Caco-2 (cell line): ENCODE measurements around the gene TBKBP1. TPM values are rescaled to one million over a fixed set of nuclear protein-coding genes. Genes with fewer than 3 reads are reported as not detected.

Experiments
- BruUV-seq: library from RNA; stranded (reverse); fragments of 400-500 nt; replicated peaks from 2 replicates; lab custom pipeline; 2021; lab: Mats Ljungman, UMichigan
- CTCF ChIA-PET: fragments of 300-600 bp; sonication (Branson Sonifier 250); formaldehyde crosslinking; loops from one replicate; lab custom pipeline; 2022; ENCODE audit warnings: antibody characterized with exemption; lab: Charles Lee
- POLR2A ChIA-PET: fragments of 300-600 bp; sonication (Branson Sonifier 250); formaldehyde crosslinking; loops from one replicate; lab custom pipeline; 2022; ENCODE audit warnings: antibody characterized with exemption; lab: Charles Lee
- DNase-seq, 2 experiments: peaks; one replicate each; pipeline versions ENCODE4 v3.0.0 to v3.0.0-alpha.2; 2020 to 2022
- H3K27me3 ChIP-seq: replicated peaks from 2 replicates; pipeline ENCODE4 v1.6.0; 2011; ENCODE audit warnings: low read length; ENCODE audit not compliant: control insufficient read depth, insufficient read depth
- H3K36me3 ChIP-seq: 2 replicates; pipeline ENCODE4 v1.5.1; 2011; ENCODE audit warnings: low read length; ENCODE audit not compliant: control insufficient read depth, insufficient read depth
- H3K4me1 ChIP-seq: fragments of 250-450 bp; sonication (Bioruptor Pico); 2 replicates; pipeline ENCODE4 v1.5.1; 2020; ENCODE audit warnings: mild to moderate bottlenecking
- H3K4me3 ChIP-seq: 2 replicates; pipeline ENCODE4 v1.5.1; 2011; ENCODE audit warnings: low read depth, mild to moderate bottlenecking, control low read depth, low read length
- H3K9me3 ChIP-seq: fragments of 250-450 bp; sonication (Bioruptor Pico); 2 replicates; pipeline ENCODE4 v1.5.1; 2020; ENCODE audit warnings: mild to moderate bottlenecking, moderate library complexity
- H3K27ac Mint-ChIP-seq: one replicate; pipeline ENCODE4 v1.8.0; 2022; ENCODE audit warnings: mixed read lengths; ENCODE audit not compliant: unreplicated experiment
- H3K27me3 Mint-ChIP-seq: one replicate; pipeline ENCODE4 v1.8.0; 2022; ENCODE audit warnings: mixed read lengths; ENCODE audit not compliant: insufficient read depth, unreplicated experiment
- H3K36me3 Mint-ChIP-seq: one replicate; pipeline ENCODE4 v1.8.0; 2022; ENCODE audit warnings: mild to moderate bottlenecking, mixed read lengths; ENCODE audit not compliant: insufficient read depth, unreplicated experiment
- H3K4me1 Mint-ChIP-seq: one replicate; pipeline ENCODE4 v1.8.0; 2022; ENCODE audit warnings: low read depth, mixed read lengths; ENCODE audit not compliant: unreplicated experiment
- H3K4me3 Mint-ChIP-seq: one replicate; pipeline ENCODE4 v1.8.0; 2022; ENCODE audit warnings: mild to moderate bottlenecking, moderate library complexity, mixed read lengths; ENCODE audit not compliant: unreplicated experiment
- H3K9me3 Mint-ChIP-seq: one replicate; pipeline ENCODE4 v1.8.0; 2022; ENCODE audit warnings: mixed read lengths; ENCODE audit not compliant: unreplicated experiment
- CTCF ChIP-seq, 2 experiments: fragments of 200-600 bp in 1 of 2; IDR thresholded peaks; 1 replicate in 1 of 2; 2 replicates in 1 of 2; pipeline versions ENCODE4 v1.5.1 to v1.8.0; 2011 to 2022; ENCODE audit warnings: antibody characterized with exemption in 1 of 2, control low read depth in 1 of 2, inconsistent platforms in 1 of 2, low read depth in 1 of 2, low read length in 1 of 2, mild to moderate bottlenecking in 1 of 2, moderate library complexity in 1 of 2; ENCODE audit not compliant: insufficient read depth in 1 of 2, severe bottlenecking in 1 of 2, unreplicated experiment in 1 of 2
- intact Hi-C: fragments of 100-400 bp; cut with micrococcal nuclease; formaldehyde crosslinking; loops from one replicate; pipeline ENCODE4 v1.10.0; 2022; ENCODE audit not compliant: unreplicated experiment
- total RNA-seq: library from RNA; stranded (reverse); gene quantifications from 2 replicates; pipeline ENCODE4 v1.2.3, GENCODE V29; 2022

The TBKBP1 gene
- total RNA-seq, 1 experiment from 2014 or later: 27.4 TPM

- no TSS peak for BruUV-seq
- POLR2A ChIA-PET: no interaction called here
- intact Hi-C loops: no loop called here
- no peaks in the 10 kb centered on the region for H3K9me3 ChIP-seq
- no peak overlapping the region for H3K4me3 Mint-ChIP-seq
- H3K4me3 ChIP-seq: no peak overlapping the region
- H3K9me3 Mint-ChIP-seq: no peaks in the 10 kb centered on the region
- no peaks in the 10 kb centered on the region for H3K36me3 Mint-ChIP-seq
- no peak overlapping the region for H3K27ac Mint-ChIP-seq
- no peak for DNase-seq
- H3K27me3 ChIP-seq: no peaks in the 10 kb centered on the region
- CTCF ChIA-PET: interaction anchor here (0.6 to 1.4 kb wide), 5 partner anchors 21 to 94 kb away, joined by 3 to 6 read pairs (median 4); partner anchors contain the start of gene TBX21
- H3K36me3 ChIP-seq: no peaks in the 10 kb centered on the region
- TF ChIP-seq CTCF (IDR thresholded peaks at IDR 0.05; ENCODE audit: insufficient read depth in 1 of 2, low read depth in 1 of 2, low read length in 1 of 2, severe bottlenecking in 1 of 2, unreplicated experiment in 1 of 2): no peak
- no peaks in the 10 kb centered on the region for H3K4me1 Mint-ChIP-seq
- no peaks in the 10 kb centered on the region for H3K4me1 ChIP-seq
- no peaks in the 10 kb centered on the region for H3K27me3 Mint-ChIP-seq
These were observed 10.2 kb downstream of the TBKBP1 start for GRCh38 chr17:47704116-47704515.

- no peak overlapping the region for H3K4me3 Mint-ChIP-seq
- no peaks in the 10 kb centered on the region for H3K27me3 Mint-ChIP-seq
- no peaks in the 10 kb centered on the region for H3K4me1 ChIP-seq
- BruUV-seq: no TSS peak
- no peaks in the 10 kb centered on the region for H3K4me1 Mint-ChIP-seq
- no peak for TF ChIP-seq CTCF (IDR thresholded peaks at IDR 0.05; ENCODE audit: insufficient read depth in 1 of 2, low read depth in 1 of 2, low read length in 1 of 2, severe bottlenecking in 1 of 2, unreplicated experiment in 1 of 2)
- ChIA-PET POLR2A (no interaction called here), CTCF (interaction anchor here (0.8 to 1.4 kb wide), 3 partner anchors 28 to 86 kb away, joined by 3 to 6 read pairs (median 4); partner anchors contain the start of gene TBX21)
- H3K27ac Mint-ChIP-seq: no peak overlapping the region
- intact Hi-C loops: no loop called here
- H3K27me3 ChIP-seq: no peaks in the 10 kb centered on the region
- no peaks in the 10 kb centered on the region for H3K36me3 Mint-ChIP-seq
- no peak overlapping the region for H3K4me3 ChIP-seq
- DNase-seq: no peak
- H3K9me3 Mint-ChIP-seq: no peaks in the 10 kb centered on the region
- no peaks in the 10 kb centered on the region for H3K9me3 ChIP-seq
- H3K36me3 ChIP-seq: no peaks in the 10 kb centered on the region
These were observed 10.8 kb downstream of the TBKBP1 start for GRCh38 chr17:47704736-47705135.

- Histone ChIP-seq H3K27me3 (no peaks in the 10 kb centered on the region), H3K9me3 (no peaks in the 10 kb centered on the region), H3K4me3 (no peak overlapping the region), H3K36me3 (0 out of 2 replicates have a peak, but pooled peaks cover 1% of the 10 kb centered on the region), H3K4me1 (no peaks in the 10 kb centered on the region)
- H3K27ac Mint-ChIP-seq: no peak overlapping the region
- no peak for TF ChIP-seq CTCF (IDR thresholded peaks at IDR 0.05; ENCODE audit: insufficient read depth in 1 of 2, low read depth in 1 of 2, low read length in 1 of 2, severe bottlenecking in 1 of 2, unreplicated experiment in 1 of 2)
- no TSS peak for BruUV-seq
- H3K4me3 Mint-ChIP-seq: no peak overlapping the region
- ChIA-PET CTCF (interaction anchor here (1.3 kb wide), 1 partner anchor 9 kb away, joined by 4 read pairs; no protein-coding TSS in a partner anchor), POLR2A (no interaction called here)
- no peaks in the 10 kb centered on the region for H3K27me3 Mint-ChIP-seq
- intact Hi-C loops: no loop called here
- H3K4me1 Mint-ChIP-seq: no peaks in the 10 kb centered on the region
- no peaks in the 10 kb centered on the region for H3K36me3 Mint-ChIP-seq
- H3K9me3 Mint-ChIP-seq: no peaks in the 10 kb centered on the region
- no peak for DNase-seq
These were observed 11.9 kb downstream of the TBKBP1 start for GRCh38 chr17:47705536-47706530.
